Breast epithelium (tissue), 3 donors: ENCODE results near the gene PCDH8.

Source experiments
- CTCF ChIP-seq, 3 donors: fragments of 450-650 bp; IDR thresholded peaks; one replicate each; pipeline ENCODE4 v1.5.1; 2016 to 2017; ENCODE audit warnings: antibody characterized with exemption in 3 of 3, mild to moderate bottlenecking in 3 of 3, moderate library complexity in 3 of 3
- POLR2A ChIP-seq: fragments of 450-650 bp; IDR thresholded peaks from one replicate; pipeline ENCODE4 v1.6.1; 2016; ENCODE audit warnings: antibody characterized with exemption, mild to moderate bottlenecking, moderate library complexity
- POLR2AphosphoS5 ChIP-seq, 3 donors: sonication (generic); formaldehyde crosslinking; IDR thresholded peaks; one replicate each; pipeline ENCODE4 v1.6.1; 2017; ENCODE audit warnings: antibody characterized with exemption in 3 of 3

GRCh38 chr13:52847322-52847681 is 1.1 kb downstream of the PCDH8 start:
- TF ChIP-seq CTCF (IDR thresholded peaks at IDR 0.05) (no peak), POLR2AphosphoS5 (IDR thresholded peaks at IDR 0.05) (no peak), POLR2A (no peak)
